Stimulated activated CD8-positive, alpha-beta memory T cell treated with anti-CD3 and anti-CD28 coated beads, Interleukin-12 subunit alpha, Interleukin-12 subunit beta, amount 100 ng/mL, for 24 hours (primary cell): ENCODE measurements around the gene SPIN2B.

ENCODE experiments used
- DNase-seq: peaks from one replicate; pipeline ENCODE4 v3.0.0-alpha.2; 2020; ENCODE audit errors: extremely low read depth

The SPIN2B gene

DNA sequence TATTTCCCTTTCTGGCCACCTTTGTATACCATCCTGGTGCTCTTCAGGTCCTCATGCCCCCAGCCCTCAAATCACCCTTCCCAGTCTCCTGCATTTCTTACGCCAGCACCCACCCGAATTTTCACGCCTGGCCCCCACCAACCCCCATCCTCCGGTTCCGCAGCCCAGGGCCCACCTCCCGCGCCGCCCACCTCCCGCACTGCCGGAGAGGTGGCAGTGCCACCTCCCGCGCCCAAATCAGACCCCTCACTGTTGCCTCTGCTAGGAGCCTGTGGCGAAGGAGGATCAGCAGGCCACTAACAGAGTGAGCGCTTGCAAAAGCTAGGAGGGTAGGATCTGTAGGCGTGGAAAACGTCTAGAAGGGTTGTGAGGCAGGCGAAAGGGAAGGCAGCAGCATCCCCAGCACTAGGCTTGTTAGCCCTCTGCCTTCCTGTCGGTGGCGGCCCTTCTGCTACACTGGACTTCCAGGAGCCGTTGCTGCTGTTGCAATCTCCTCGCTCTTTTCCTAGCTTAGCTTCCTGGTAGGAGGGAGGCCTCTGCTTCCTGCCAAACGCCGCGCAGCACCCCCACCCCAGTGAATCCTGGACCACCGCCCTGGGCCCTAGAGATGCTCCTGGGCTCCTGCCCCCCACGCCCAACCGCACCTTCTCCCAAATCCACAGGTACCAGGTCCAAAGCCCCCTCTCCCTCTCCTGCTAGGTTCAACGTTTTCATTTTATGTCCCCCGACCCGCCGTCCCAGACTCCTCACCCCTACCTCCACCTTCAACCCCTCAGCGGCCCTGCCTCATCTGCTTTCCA lies 51.0 kb downstream of the SPIN2B start:
- no peak for DNase-seq
